ENCODE data around the gene MLLT3.
"Not testable (repeated sequence)": the region's sequence is repeated elsewhere in the genome, so short reads cannot be mapped to it uniquely, and the experiment has no call there.

MLLT3 gene

DNA sequence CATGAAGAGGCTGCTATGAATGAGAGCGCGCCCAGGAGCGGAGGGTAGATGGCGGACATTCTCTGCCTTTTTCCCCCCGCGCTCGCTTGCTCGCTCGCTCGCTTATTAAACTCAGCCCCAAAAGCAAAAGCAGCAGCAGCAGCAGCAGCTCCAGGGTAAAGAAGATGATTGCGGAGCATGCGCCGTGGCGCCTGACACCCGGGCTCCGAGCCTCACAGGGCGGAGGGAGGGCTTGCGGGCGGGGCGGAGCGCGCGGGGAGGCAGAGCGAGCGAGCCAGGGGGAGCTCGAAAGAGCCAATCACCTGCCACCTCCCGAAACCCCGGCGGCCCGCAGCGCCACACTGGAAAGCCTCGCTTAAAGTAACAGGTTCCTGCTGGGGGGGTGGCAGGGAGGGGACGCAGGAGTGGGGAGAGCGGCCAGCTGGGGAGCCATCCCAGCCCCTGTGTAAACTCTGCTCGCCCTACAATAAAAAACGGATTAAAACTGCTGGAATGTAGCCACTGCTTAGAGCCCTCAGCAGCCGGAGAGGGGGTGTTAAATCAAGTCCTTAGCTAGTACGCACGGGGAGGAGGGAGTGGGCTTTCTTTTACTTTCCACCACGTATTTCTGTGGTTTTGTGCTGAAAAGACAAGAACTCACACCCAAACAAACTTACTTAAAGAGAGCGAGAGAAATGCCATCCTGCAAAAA, at the start of gene MLLT3:
TSS of gene MLLT3 (minus strand) at position 170 of the 691 bp plus-strand sequence.
- DNase-seq (peak; percentile 93), ATAC-seq (replicated peaks) (peak; percentile 89 to 93)
- Mint-ChIP-seq H3K9me3 (no peaks in the 10 kb centered on the region), H3K36me3 (peaks cover 0 to 1% of the 10 kb centered on the region in 2 donors), H3K27me3 (peaks cover 11 to 38% of the 10 kb centered on the region in 2 donors), H3K4me3 (peak within 1 kb of the TSS; percentile 76 to 97), H3K27ac (peak within 1 kb of the TSS; percentile 89), H3K4me1 (peaks cover 20 to 44% of the 10 kb centered on the region in 2 donors)

DNA sequence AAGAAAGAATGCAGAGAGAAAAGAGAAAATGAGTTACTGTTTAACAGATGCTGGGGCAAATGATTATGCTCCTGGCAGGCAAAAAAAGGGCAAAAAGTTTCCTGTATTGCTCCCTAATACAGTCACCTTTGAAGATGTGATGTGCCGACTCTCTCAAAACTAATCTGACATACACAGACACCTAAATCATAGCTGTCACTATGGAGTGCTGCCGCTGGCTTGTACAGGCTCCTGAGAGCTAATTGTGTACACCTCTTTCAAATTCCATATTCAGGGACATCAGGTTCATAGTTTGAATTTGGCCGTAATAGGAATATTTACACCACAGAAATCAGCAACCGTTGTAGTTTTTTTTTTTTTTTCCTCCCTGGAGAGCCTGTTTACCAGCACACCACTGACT, 49.3 kb upstream of the MLLT3 start:
- no peak overlapping the region for H3K27ac Mint-ChIP-seq
- H3K4me3 Mint-ChIP-seq = no peak overlapping the region
- H3K9me3 Mint-ChIP-seq = no peaks in the 10 kb centered on the region

GRCh38 chr9:20670395-20670794, 48.1 kb upstream of the MLLT3 start:
- Mint-ChIP-seq H3K36me3 (no peaks in the 10 kb centered on the region), H3K9me3 (no peaks in the 10 kb centered on the region), H3K27ac (no peak overlapping the region), H3K27me3 (peaks cover 0 to 8% of the 10 kb centered on the region in 2 donors), H3K4me1 (no peaks in the 10 kb centered on the region), H3K4me3 (no peak overlapping the region)
- DNase-seq = no peak
- no peak for ATAC-seq (replicated peaks)

More for the DNA sequence above, 49.3 kb upstream of the MLLT3 start:
- ATAC-seq (replicated peaks) (no peak), DNase-seq (no peak)
- H3K36me3 Mint-ChIP-seq = no peaks in the 10 kb centered on the region
- no peaks in the 10 kb centered on the region for H3K4me1 Mint-ChIP-seq
- peaks cover 0 to 1% of the 10 kb centered on the region in 2 donors for H3K27me3 Mint-ChIP-seq

GRCh38 chr9:20664501-20664900, 42.2 kb upstream of the MLLT3 start:
- Mint-ChIP-seq H3K4me3 (no peak overlapping the region), H3K27me3 (peaks cover 0 to 8% of the 10 kb centered on the region in 2 donors), H3K36me3 (no peaks in the 10 kb centered on the region), H3K4me1 (no peaks in the 10 kb centered on the region), H3K27ac (no peak overlapping the region), H3K9me3 (no peaks in the 10 kb centered on the region)
- ATAC-seq (replicated peaks) = no peak
- no peak for DNase-seq

DNA sequence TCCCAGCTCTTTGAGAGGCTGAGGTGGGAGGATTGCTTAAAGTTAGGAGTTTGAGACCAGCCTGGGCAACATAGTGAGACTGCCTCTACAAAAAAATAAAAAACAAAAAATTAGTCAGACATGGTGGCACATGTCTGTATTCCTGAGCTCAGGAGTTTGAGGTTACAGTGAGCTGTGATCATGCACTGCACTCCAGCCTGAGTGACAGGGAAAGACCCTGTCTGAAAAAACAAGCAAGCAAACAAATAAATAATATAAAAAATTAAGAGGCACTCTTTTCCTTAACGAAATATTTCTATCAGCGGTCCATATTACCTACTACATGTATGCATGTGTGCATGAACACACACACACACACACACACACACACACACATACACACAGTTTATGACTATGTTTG, 40.8 kb upstream of the MLLT3 start:
- ATAC-seq (replicated peaks) (no peak), DNase-seq (no peak)
- no peaks in the 10 kb centered on the region for H3K9me3 Mint-ChIP-seq

DNA sequence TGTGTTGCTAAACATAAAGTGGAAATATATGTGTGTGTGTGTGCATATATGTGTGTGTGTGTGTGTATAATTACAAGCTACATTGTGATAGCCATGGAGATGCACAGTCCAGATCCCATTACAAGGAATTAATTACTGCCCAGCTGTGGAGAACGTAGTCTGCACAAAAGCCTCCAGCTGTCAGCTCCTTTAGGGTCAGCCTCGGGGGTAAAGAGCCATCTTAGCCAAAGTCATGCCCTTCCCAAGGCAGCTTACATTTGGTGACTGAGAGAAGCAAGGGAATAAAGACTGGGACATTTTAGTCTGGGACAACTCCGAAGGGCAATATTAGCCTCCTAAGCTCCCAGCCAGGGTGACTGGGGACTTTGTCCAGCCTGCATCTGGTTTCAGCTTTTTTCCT, 39.9 kb upstream of the MLLT3 start:
- Mint-ChIP-seq H3K4me1 (no peaks in the 10 kb centered on the region), H3K27ac (no peak overlapping the region), H3K9me3 (no peaks in the 10 kb centered on the region), H3K27me3 (peaks cover 0 to 8% of the 10 kb centered on the region in 2 donors), H3K4me3 (no peak overlapping the region), H3K36me3 (no peaks in the 10 kb centered on the region)
- ATAC-seq (replicated peaks) (no peak), DNase-seq (no peak)

More for the DNA sequence above, 40.8 kb upstream of the MLLT3 start:
- H3K4me3 Mint-ChIP-seq = no peak overlapping the region
- H3K27ac Mint-ChIP-seq = no peak overlapping the region
- H3K27me3 Mint-ChIP-seq = peaks cover 0 to 8% of the 10 kb centered on the region in 2 donors
- H3K36me3 Mint-ChIP-seq = no peaks in the 10 kb centered on the region
- no peaks in the 10 kb centered on the region for H3K4me1 Mint-ChIP-seq

DNA sequence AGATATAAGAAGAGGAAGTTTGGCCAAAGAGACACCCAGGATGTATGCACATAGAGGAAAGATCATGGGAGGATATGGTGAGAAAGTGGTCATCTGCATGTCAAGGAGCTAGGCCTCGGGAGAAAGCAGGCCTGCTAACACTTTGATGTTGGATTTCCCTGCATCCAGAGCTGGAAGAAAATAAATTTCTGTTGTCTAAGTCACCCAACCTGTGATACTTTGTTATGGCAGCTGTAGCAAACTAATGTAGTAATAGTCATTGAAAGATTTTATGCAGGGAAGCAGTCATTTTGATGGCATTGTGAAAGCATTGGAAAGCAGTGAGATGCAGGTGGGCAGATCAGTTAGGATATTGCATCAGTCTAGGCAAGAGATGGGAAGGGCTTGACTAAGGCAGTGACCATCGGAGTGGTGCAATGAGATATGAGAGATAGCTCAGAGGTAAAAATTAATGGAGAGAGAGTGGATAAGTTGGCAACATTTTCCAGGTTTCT, 37.2 kb upstream of the MLLT3 start:
- Mint-ChIP-seq H3K27me3 (peaks cover 8 to 13% of the 10 kb centered on the region in 2 donors), H3K9me3 (no peaks in the 10 kb centered on the region), H3K27ac (no peak overlapping the region), H3K36me3 (no peaks in the 10 kb centered on the region), H3K4me1 (no peaks in the 10 kb centered on the region), H3K4me3 (no peak overlapping the region)
- ATAC-seq (replicated peaks) (no peak), DNase-seq (no peak)

GRCh38 chr9:20658677-20659473, 36.6 kb upstream of the MLLT3 start:
- no peak for DNase-seq
- H3K9me3 Mint-ChIP-seq = no peaks in the 10 kb centered on the region
- H3K27ac Mint-ChIP-seq = no peak overlapping the region
- H3K36me3 Mint-ChIP-seq = no peaks in the 10 kb centered on the region
- H3K4me1 Mint-ChIP-seq = no peaks in the 10 kb centered on the region
- ATAC-seq (replicated peaks) = peak in 1 of 2 donors; percentile 31
- peaks cover 12 to 20% of the 10 kb centered on the region in 2 donors for H3K27me3 Mint-ChIP-seq
- H3K4me3 Mint-ChIP-seq = peak overlapping the region in 1 of 2 donors; percentile 80

- H3K4me1 Mint-ChIP-seq; ATAC-seq (replicated peaks): not testable (repeated sequence)
- H3K27me3 Mint-ChIP-seq = peaks cover 15 to 26% of the 10 kb centered on the region in 2 donors
Measured at GRCh38 chr9:20658246-20658667, 36.0 kb upstream of the MLLT3 start.

GRCh38 chr9:20651939-20652338, 29.6 kb upstream of the MLLT3 start:
- Mint-ChIP-seq H3K27ac (no peak overlapping the region), H3K4me3 (no peak overlapping the region), H3K4me1 (no peaks in the 10 kb centered on the region), H3K27me3 (peaks cover 44 to 54% of the 10 kb centered on the region in 2 donors), H3K9me3 (no peaks in the 10 kb centered on the region), H3K36me3 (no peaks in the 10 kb centered on the region)
- no peak for DNase-seq
- ATAC-seq (replicated peaks) = no peak

More at GRCh38 chr9:20658246-20658667, 36.0 kb upstream of the MLLT3 start:
- not testable (repeated sequence) for H3K9me3 Mint-ChIP-seq, H3K27ac Mint-ChIP-seq, H3K36me3 Mint-ChIP-seq
- peak; percentile 26 for DNase-seq
- peak overlapping the region in 1 of 2 donors; percentile 80 for H3K4me3 Mint-ChIP-seq

DNA sequence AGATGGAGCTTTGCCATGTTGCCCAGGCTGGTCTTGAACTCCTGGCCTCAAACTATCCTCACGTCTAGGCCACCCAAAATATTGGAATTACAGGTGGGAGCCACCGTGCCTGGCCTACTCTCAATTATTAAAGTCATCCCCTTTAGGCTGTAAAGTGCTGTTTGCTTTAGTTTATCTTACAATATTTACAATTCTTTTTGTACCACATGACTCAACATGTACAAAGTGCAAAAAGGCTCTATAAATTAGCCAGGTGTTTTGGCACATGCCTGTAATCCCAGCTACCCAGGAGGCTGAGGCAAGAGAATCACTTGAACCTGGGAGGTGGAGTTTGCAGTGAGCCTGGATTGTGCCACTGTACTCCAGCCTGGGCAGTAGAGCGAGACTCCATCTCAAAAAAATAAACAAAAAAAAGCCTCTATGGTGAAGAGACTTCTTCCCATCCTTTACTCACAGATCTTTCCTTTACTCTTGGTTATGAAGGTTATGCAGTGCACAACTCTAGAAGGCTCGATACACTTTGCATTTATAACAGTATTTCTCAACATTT, 28.5 kb upstream of the MLLT3 start:
- H3K27ac Mint-ChIP-seq = no peak overlapping the region

DNA sequence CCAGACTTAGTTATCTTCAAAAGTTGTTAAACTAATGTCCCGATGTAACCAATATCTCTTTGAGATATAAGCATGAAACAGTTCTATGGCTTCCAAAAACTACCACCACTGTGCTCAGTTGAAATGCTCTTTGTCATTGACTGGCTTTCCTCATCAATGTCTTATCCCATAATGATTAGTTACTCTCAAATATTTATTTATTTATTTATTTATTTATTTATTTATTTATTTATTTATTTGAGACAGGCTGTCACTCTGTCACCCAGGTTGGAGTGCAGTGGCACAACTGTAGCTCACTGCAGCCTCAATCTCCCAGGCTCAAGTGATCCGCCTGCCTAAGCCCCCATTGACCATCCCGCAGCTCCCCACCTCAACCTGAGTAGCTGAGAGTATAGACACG, 28.0 kb upstream of the MLLT3 start:
- ATAC-seq (replicated peaks) (no peak), DNase-seq (no peak)
- Mint-ChIP-seq H3K27me3 (peaks cover 44 to 59% of the 10 kb centered on the region in 2 donors), H3K27ac (no peak overlapping the region), H3K4me3 (no peak overlapping the region), H3K9me3 (no peaks in the 10 kb centered on the region), H3K4me1 (no peaks in the 10 kb centered on the region), H3K36me3 (no peaks in the 10 kb centered on the region)

More for the DNA sequence above, 28.5 kb upstream of the MLLT3 start:
- no peaks in the 10 kb centered on the region for H3K4me1 Mint-ChIP-seq
- ATAC-seq (replicated peaks) (no peak), DNase-seq (no peak)
- H3K9me3 Mint-ChIP-seq = no peaks in the 10 kb centered on the region
- peaks cover 45 to 63% of the 10 kb centered on the region in 2 donors for H3K27me3 Mint-ChIP-seq
- no peak overlapping the region for H3K4me3 Mint-ChIP-seq
- no peaks in the 10 kb centered on the region for H3K36me3 Mint-ChIP-seq

GRCh38 chr9:20649381-20649780, 27.1 kb upstream of the MLLT3 start:
- Mint-ChIP-seq H3K9me3 (no peaks in the 10 kb centered on the region), H3K27me3 (peaks cover 38 to 52% of the 10 kb centered on the region in 2 donors), H3K4me1 (no peaks in the 10 kb centered on the region), H3K4me3 (no peak overlapping the region), H3K27ac (no peak overlapping the region), H3K36me3 (no peaks in the 10 kb centered on the region)
- no peak for ATAC-seq (replicated peaks)
- DNase-seq = no peak

GRCh38 chr9:20646656-20647055, 24.4 kb upstream of the MLLT3 start:
- peaks cover 48 to 60% of the 10 kb centered on the region in 2 donors for H3K27me3 Mint-ChIP-seq
- H3K9me3 Mint-ChIP-seq = no peaks in the 10 kb centered on the region
- ATAC-seq (replicated peaks) = no peak

More at GRCh38 chr9:20646656-20647055, 24.4 kb upstream of the MLLT3 start:
- DNase-seq = no peak
- H3K27ac Mint-ChIP-seq = no peak overlapping the region
- H3K36me3 Mint-ChIP-seq = no peaks in the 10 kb centered on the region
- peaks cover 0 to 2% of the 10 kb centered on the region in 2 donors for H3K4me1 Mint-ChIP-seq
- no peak overlapping the region for H3K4me3 Mint-ChIP-seq

All from stimulated activated naive B cell treated with anti-CD40 and anti-IgM and Interleukin-4, amounts not matched to agents 10 μg/mL and 1 μg/mL and 100 μg/mL, for 72 hours (primary cell).